ENCODE results near the gene CNPY4. TPM values are rescaled to one million over a fixed set of nuclear protein-coding genes. Genes with fewer than 3 reads are reported as not detected.

The CNPY4 gene
- total RNA-seq, 6 experiments from 2014 or later = 24.4 to 32.4 (median 26.3) TPM

DNA sequence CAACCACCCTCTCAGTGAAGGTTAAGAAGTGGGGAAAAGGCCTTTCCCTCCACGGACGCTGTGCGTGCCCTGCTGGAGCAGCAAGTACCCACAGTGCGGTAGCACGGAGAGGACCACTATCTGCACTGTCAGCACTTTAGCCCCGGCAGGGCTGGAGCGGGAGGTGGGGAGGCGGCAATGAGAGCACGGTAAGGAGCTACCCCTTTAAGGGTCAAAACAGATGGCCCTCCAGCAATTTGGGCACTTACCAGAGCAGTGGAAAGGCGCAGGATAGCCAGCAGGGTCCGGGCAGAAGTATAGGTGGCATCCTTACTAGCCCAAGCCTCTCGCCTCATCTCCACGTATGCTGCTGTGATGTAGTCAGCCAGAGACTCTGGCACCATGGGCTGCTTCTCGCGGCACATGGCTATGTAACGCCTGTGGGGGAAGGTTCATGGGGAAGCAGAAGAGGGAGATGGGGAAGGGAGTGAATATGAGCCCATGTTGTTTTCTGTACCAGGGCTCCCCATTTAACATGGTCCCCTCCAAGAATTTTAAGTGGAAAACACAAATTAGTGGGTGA is 25.4 kb upstream of the CNPY4 start:
- no peak for DNase-seq
- Mint-ChIP-seq H3K4me1 (ENCODE audit: low read depth) (peaks cover 66% of the 10 kb centered on the region), H3K27me3 (ENCODE audit: insufficient read depth) (peaks cover 2% of the 10 kb centered on the region), H3K27ac (peak overlapping the region; percentile 67), H3K36me3 (ENCODE audit: low read depth) (peaks cover 74% of the 10 kb centered on the region), H3K9me3 (no peaks in the 10 kb centered on the region), H3K4me3 (no peak overlapping the region)
- TF ChIP-seq, protein P1, sequence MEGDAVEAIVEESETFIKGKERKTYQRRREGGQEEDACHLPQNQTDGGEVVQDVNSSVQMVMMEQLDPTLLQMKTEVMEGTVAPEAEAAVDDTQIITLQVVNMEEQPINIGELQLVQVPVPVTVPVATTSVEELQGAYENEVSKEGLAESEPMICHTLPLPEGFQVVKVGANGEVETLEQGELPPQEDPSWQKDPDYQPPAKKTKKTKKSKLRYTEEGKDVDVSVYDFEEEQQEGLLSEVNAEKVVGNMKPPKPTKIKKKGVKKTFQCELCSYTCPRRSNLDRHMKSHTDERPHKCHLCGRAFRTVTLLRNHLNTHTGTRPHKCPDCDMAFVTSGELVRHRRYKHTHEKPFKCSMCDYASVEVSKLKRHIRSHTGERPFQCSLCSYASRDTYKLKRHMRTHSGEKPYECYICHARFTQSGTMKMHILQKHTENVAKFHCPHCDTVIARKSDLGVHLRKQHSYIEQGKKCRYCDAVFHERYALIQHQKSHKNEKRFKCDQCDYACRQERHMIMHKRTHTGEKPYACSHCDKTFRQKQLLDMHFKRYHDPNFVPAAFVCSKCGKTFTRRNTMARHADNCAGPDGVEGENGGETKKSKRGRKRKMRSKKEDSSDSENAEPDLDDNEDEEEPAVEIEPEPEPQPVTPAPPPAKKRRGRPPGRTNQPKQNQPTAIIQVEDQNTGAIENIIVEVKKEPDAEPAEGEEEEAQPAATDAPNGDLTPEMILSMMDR (IDR thresholded peaks at IDR 0.05) = no peak

DNA sequence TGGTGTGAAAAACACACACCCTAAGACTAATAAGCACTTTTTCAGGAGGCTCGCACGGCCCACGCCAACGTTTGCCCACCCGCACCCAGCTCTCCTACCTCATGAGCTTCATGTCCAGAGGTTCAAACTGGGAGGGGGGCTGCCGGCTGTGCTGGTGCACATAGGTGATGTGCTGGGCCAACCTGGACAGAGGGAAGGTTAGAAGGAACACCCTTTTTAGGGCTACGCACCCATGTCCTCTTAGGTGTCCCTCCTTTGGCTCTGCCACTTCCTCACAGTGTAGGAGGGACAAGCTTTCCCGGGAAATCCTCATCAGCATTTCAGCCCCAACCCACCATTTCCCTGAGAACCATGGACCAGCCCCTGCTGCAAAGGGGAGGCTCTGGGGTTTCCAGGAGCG is 24.1 kb upstream of the CNPY4 start:
- DNase-seq = no peak
- no peaks in the 10 kb centered on the region; the same call in none of the 2 replicates for H3K27me3 Mint-ChIP-seq (ENCODE audit: insufficient read depth)
- TF ChIP-seq, protein P1 (IDR thresholded peaks at IDR 0.05) = no peak
- no peak overlapping the region for H3K4me3 Mint-ChIP-seq
- H3K9me3 Mint-ChIP-seq = no peaks in the 10 kb centered on the region
- peaks cover 83% of the 10 kb centered on the region for H3K36me3 Mint-ChIP-seq (ENCODE audit: low read depth)
- H3K27ac Mint-ChIP-seq = peak overlapping the region; percentile 66
- H3K4me1 Mint-ChIP-seq (ENCODE audit: low read depth) = peaks cover 66% of the 10 kb centered on the region

DNA sequence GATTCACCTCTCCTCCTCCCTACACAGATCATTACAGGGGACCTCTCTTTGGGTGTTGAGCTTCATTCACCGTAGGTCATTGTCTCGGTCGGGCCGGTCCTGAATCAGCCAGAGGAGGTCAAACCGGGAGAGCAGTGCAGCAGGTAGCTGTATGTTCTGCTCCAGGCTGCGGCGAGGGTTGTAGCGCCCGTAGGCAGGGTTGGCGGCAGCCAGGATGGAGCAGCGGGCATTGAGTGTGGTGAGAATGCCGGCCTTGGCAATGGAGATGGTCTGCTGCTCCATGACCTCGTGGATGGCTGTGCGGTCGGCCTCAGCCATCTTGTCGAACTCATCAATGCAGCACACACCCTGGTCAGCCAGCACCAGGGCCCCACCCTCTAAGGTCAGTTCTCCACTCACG is 23.7 kb upstream of the CNPY4 start:
- Mint-ChIP-seq H3K4me3 (no peak overlapping the region), H3K27ac (peak overlapping the region; percentile 66), H3K4me1 (ENCODE audit: low read depth) (peaks cover 62% of the 10 kb centered on the region)

DNA sequence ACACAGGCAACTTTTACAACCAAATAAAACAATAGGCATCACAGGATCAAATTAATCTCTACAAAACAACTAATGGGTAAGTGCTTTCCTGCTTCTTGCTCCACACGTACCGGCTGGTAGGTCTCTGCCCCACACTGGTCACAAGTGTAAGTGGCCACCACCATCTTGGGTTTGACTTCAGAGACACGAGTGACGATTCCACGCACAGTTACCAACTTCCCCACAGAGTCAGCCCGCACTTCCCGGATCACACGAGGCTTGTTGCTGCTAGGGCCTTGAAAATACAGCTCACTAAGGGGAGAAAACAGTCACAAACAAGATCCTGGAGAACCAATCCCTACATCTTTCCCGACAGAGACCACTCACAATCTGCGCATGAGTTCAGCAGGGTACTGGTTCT is 20.5 kb upstream of the CNPY4 start:
- peaks cover 51% of the 10 kb centered on the region for H3K4me1 Mint-ChIP-seq (ENCODE audit: low read depth)
- H3K4me3 Mint-ChIP-seq = peak overlapping the region; percentile 90
- peak overlapping the region; percentile 64 for H3K27ac Mint-ChIP-seq
- DNase-seq = no peak
- H3K9me3 Mint-ChIP-seq = no peaks in the 10 kb centered on the region
- H3K36me3 Mint-ChIP-seq (ENCODE audit: low read depth) = peaks cover 58% of the 10 kb centered on the region
- H3K27me3 Mint-ChIP-seq (ENCODE audit: insufficient read depth) = peaks cover 2% of the 10 kb centered on the region
- TF ChIP-seq, protein P1 (IDR thresholded peaks at IDR 0.05) = no peak

More for the DNA sequence above, 23.7 kb upstream of the CNPY4 start:
- Mint-ChIP-seq H3K27me3 (ENCODE audit: insufficient read depth) (no peaks in the 10 kb centered on the region; the same call in none of the 2 replicates), H3K36me3 (ENCODE audit: low read depth) (peaks cover 78% of the 10 kb centered on the region), H3K9me3 (no peaks in the 10 kb centered on the region)
- TF ChIP-seq, protein P1 (IDR thresholded peaks at IDR 0.05) = no peak
- DNase-seq = no peak

DNA sequence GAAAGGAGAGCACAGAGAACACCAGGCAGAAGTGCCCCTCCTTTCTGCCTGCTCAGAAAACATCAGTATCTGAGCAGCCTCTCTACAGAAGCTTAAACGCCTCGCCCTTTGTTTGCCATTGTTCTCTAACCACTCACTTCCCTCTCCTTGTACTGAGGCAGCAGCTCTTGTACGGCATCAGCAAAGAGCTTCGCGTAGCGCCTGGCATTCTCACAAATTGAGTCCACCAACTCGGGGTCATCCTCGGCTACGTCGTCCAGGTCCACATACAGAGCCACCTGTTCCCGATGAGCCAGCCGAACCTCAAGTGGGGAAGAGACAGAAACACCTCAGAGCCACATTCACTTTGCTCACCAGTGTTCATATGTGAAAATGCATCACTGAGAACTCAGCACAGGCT is 20.0 kb upstream of the CNPY4 start:
- Mint-ChIP-seq H3K27ac (peak overlapping the region; percentile 64), H3K4me3 (peak overlapping the region; percentile 90), H3K4me1 (ENCODE audit: low read depth) (peaks cover 53% of the 10 kb centered on the region), H3K9me3 (no peaks in the 10 kb centered on the region), H3K27me3 (ENCODE audit: insufficient read depth) (peaks cover 2% of the 10 kb centered on the region), H3K36me3 (ENCODE audit: low read depth) (peaks cover 60% of the 10 kb centered on the region)
- TF ChIP-seq, protein P1 (IDR thresholded peaks at IDR 0.05) = no peak
- DNase-seq = no peak

All from HFFc6 (cell line).